Fibroblast of lung (primary cell): ENCODE data around the gene PIF1. TPM values are rescaled to one million over a fixed set of nuclear protein-coding genes. Genes with fewer than 3 reads are reported as not detected.

Experiments used
- DNase-seq, 2 donors: peaks; one replicate each; pipeline versions ENCODE4 v3.0.0 to v3.0.0-alpha.2; 2010; ENCODE audit warnings: low read depth in 2 of 2
- H2AFZ ChIP-seq: 2 replicates; pipeline ENCODE4 v1.5.1; 2012; ENCODE audit warnings: low read length, control low read depth, inconsistent platforms
- H3K27ac ChIP-seq: 2 replicates; pipeline ENCODE4 v1.5.1; 2011; ENCODE audit warnings: low read length, control low read depth; ENCODE audit not compliant: insufficient read depth
- H3K27me3 ChIP-seq: 2 replicates; pipeline ENCODE4 v1.5.1; 2011; ENCODE audit warnings: mild to moderate bottlenecking, low read length; ENCODE audit not compliant: control insufficient read depth, insufficient read depth
- H3K36me3 ChIP-seq: 2 replicates; pipeline ENCODE4 v1.5.1; 2011; ENCODE audit warnings: low read length; ENCODE audit not compliant: control insufficient read depth, insufficient read depth
- H3K4me1 ChIP-seq: 2 replicates; pipeline ENCODE4 v1.5.1; 2011; ENCODE audit warnings: low read length; ENCODE audit not compliant: control insufficient read depth, insufficient read depth; ENCODE audit errors: extremely low read depth
- H3K4me2 ChIP-seq: 2 replicates; pipeline ENCODE4 v1.5.1; 2011; ENCODE audit warnings: low read length, control low read depth; ENCODE audit not compliant: insufficient read depth; ENCODE audit errors: extremely low read depth
- H3K4me3 ChIP-seq, 4 experiments: fragments of 200-600 bp in 1 of 4; sonication (generic) in 1 of 4; replicated peaks in 1 of 4; 2 replicates each; pipeline ENCODE4 v1.5.1; 2011 to 2016; ENCODE audit warnings: low read length in 4 of 4, low read depth in 3 of 4, mild to moderate bottlenecking in 3 of 4, control low read depth in 2 of 4, inconsistent platforms in 1 of 4, mixed read lengths in 1 of 4; ENCODE audit not compliant: insufficient read depth in 1 of 4; ENCODE audit errors: control extremely low read depth in 1 of 4
- H3K79me2 ChIP-seq: 2 replicates; pipeline ENCODE4 v1.5.1; 2012; ENCODE audit warnings: mild to moderate bottlenecking, low read length, inconsistent platforms; ENCODE audit not compliant: control insufficient read depth, insufficient read depth
- H3K9ac ChIP-seq: 2 replicates; pipeline ENCODE4 v1.5.1; 2011; ENCODE audit warnings: mild to moderate bottlenecking, low read length, control low read depth; ENCODE audit not compliant: insufficient read depth
- H3K9me3 ChIP-seq: 2 replicates; pipeline ENCODE4 v1.5.1; 2012; ENCODE audit warnings: low read depth, low read length; ENCODE audit not compliant: control insufficient read depth, insufficient read depth
- H4K20me1 ChIP-seq: 2 replicates; pipeline ENCODE4 v1.5.1; 2011; ENCODE audit warnings: low read length; ENCODE audit not compliant: control insufficient read depth, insufficient read depth; ENCODE audit errors: extremely low read depth
- EZH2 ChIP-seq: IDR thresholded peaks from 2 replicates; pipeline ENCODE4 v1.5.1; 2012; ENCODE audit warnings: low read length, control low read depth, mild to moderate bottlenecking; ENCODE audit errors: missing control alignments
- polyA plus RNA-seq, 2 donors: library from polyadenylated mRNA; depleted of rRNA in 1 of 2; stranded (reverse) in 1 of 2; unstranded in 1 of 2; fragments of >200 nt; gene quantifications; 2 replicates each; pipeline ENCODE4 v1.2.1, GENCODE V29; 2011 to 2012; ENCODE audit warnings: missing spikeins in 1 of 2
- total RNA-seq: library from RNA; depleted of rRNA; stranded (reverse); fragments of >200 nt; gene quantifications from 2 replicates; pipeline ENCODE4 v1.2.1, GENCODE V29; 2014
- TF ChIP-seq, protein P1 (sequence below), 2 donors: IDR thresholded peaks in 1 of 2; conservative IDR thresholded peaks in 1 of 2; 1 replicate in 1 of 2; 2 replicates in 1 of 2; pipeline ENCODE4 v1.5.1; 2011 to 2012; ENCODE audit warnings: low read length in 2 of 2, control low read depth in 1 of 2, inconsistent platforms in 1 of 2, low read depth in 1 of 2, mild to moderate bottlenecking in 1 of 2

Gene PIF1
- total and polyA plus RNA-seq, 2 donors (not counting 1 experiment from before 2014, with no cell fraction given): 5.1 to 9.4 TPM

GRCh38 chr15:64808785-64809453 is 16.5 kb downstream of the PIF1 start:
- no peak overlapping the region for H3K27ac ChIP-seq
- H4K20me1 ChIP-seq: no peaks in the 10 kb centered on the region
- H3K4me2 ChIP-seq: no peak overlapping the region
- H3K4me3 ChIP-seq: no peak overlapping the region
- H3K9me3 ChIP-seq: no peaks in the 10 kb centered on the region
- no peaks in the 10 kb centered on the region for H3K36me3 ChIP-seq
- no peaks in the 10 kb centered on the region for H3K27me3 ChIP-seq
- H3K4me1 ChIP-seq: no peaks in the 10 kb centered on the region
- no peak for DNase-seq
- TF ChIP-seq EZH2: no peak
- TF ChIP-seq, protein P1, sequence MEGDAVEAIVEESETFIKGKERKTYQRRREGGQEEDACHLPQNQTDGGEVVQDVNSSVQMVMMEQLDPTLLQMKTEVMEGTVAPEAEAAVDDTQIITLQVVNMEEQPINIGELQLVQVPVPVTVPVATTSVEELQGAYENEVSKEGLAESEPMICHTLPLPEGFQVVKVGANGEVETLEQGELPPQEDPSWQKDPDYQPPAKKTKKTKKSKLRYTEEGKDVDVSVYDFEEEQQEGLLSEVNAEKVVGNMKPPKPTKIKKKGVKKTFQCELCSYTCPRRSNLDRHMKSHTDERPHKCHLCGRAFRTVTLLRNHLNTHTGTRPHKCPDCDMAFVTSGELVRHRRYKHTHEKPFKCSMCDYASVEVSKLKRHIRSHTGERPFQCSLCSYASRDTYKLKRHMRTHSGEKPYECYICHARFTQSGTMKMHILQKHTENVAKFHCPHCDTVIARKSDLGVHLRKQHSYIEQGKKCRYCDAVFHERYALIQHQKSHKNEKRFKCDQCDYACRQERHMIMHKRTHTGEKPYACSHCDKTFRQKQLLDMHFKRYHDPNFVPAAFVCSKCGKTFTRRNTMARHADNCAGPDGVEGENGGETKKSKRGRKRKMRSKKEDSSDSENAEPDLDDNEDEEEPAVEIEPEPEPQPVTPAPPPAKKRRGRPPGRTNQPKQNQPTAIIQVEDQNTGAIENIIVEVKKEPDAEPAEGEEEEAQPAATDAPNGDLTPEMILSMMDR (conservative IDR thresholded peaks at IDR 0.05 in 1 of 2, IDR thresholded peaks at IDR 0.05 in 1 of 2; ENCODE audit: low read depth in 1 of 2, low read length in 2 of 2): no peak
- no peak overlapping the region for H3K9ac ChIP-seq
- H2AFZ ChIP-seq: no peak overlapping the region
- no peaks in the 10 kb centered on the region for H3K79me2 ChIP-seq

DNA sequence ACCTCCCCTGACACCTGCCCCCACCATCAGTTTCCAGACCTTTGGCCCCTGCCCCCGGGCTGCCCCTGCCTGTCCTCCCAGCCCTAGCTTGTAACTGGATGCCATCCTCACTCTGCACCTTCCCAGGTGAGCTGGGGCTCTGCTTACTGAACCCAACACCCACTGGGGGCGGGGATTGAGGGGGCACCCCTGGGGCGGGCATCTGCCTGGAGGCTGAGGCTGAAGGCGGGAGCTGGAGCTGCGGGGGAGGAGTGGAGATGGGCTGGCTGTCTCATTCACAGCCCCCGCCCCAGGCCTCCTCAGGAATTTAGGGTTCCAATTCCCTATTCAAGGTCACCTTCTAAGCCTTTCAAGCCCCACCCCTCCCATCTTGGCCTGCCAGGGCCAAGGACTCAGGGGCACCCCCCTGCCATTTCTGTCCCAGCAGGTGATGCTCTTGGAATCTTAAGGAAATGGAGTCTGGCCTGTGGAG is 17.7 kb downstream of the PIF1 start:
- DNase-seq: no peak
- H3K36me3 ChIP-seq: no peaks in the 10 kb centered on the region
- no peak overlapping the region for H2AFZ ChIP-seq
- H3K4me3 ChIP-seq: no peak overlapping the region
- no peaks in the 10 kb centered on the region for H3K9me3 ChIP-seq
- H3K27me3 ChIP-seq: no peaks in the 10 kb centered on the region
- no peak for TF ChIP-seq EZH2
- no peaks in the 10 kb centered on the region for H3K4me1 ChIP-seq
- no peaks in the 10 kb centered on the region for H3K79me2 ChIP-seq
- no peak overlapping the region for H3K9ac ChIP-seq
- H4K20me1 ChIP-seq: no peaks in the 10 kb centered on the region
- H3K4me2 ChIP-seq: no peak overlapping the region
- H3K27ac ChIP-seq: no peak overlapping the region

DNA sequence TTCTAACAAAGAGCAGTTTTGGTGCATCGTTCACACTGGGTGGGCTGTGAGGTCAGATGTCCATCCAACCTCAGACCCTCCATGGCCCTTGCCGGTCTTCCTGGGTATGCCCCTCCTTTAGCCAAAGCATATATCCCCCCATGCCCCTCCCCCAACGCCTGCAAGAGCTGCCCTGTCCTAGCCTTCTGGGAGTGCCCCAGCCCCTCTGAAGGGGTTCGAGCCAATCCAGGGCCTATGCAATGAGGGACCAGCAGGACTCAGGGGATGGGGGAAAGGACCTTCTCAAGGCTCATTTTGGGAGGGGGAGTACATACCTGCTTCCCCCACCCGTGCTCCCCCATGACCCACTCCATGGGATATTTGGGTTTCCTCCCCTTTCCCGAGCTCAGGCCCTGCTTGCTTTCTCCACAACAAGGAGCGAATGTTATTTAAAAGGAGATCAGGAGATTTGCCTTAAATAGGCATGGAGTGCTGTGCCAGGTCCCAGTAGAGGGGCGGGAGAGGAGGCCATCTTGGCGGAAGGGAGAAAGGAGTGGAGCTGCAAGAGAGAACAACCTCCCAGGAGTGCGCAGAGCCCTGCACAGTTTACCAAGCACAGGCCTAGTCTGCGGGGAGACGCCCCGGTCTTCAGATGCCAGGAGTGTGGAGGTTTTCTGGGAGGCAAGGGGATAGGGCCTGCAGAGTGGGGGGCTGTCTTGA is 18.2 kb downstream of the PIF1 start:
- Histone ChIP-seq H3K4me1 (no peaks in the 10 kb centered on the region), H3K4me2 (no peak overlapping the region), H3K27me3 (no peaks in the 10 kb centered on the region), H3K4me3 (no peak overlapping the region), H4K20me1 (no peaks in the 10 kb centered on the region), H2AFZ (no peak overlapping the region), H3K36me3 (no peaks in the 10 kb centered on the region), H3K9ac (no peak overlapping the region), H3K9me3 (no peaks in the 10 kb centered on the region), H3K27ac (no peak overlapping the region), H3K79me2 (no peaks in the 10 kb centered on the region)
- TF ChIP-seq, protein P1 (conservative IDR thresholded peaks at IDR 0.05 in 1 of 2, IDR thresholded peaks at IDR 0.05 in 1 of 2; ENCODE audit: low read depth in 1 of 2, low read length in 2 of 2): no peak
- TF ChIP-seq EZH2: no peak
- DNase-seq: no peak
